Psoas muscle (tissue), 8 donors: Measurements from ENCODE around the gene DNAJB2. TPM values are rescaled to one million over a fixed set of nuclear protein-coding genes. Genes with fewer than 3 reads are reported as not detected.
A peak's percentile ranks its signal among the peaks of the same experiment; 100 is the strongest.

Source experiments
- ATAC-seq, 4 donors: fragments of 200-7000 bp; cut with Tn5 transposase; one replicate each; pipeline ENCODE4 v1.9.1; 2020; ENCODE audit warnings: moderate library complexity in 3 of 4, mild to moderate bottlenecking in 2 of 4
- DNase-seq, 2 donors: peaks; one replicate each; pipeline ENCODE4 v3.0.0-alpha.2; 2020
- H3K27ac ChIP-seq: fragments of 200-600 bp; one replicate; pipeline ENCODE4 v1.8.0; 2022
- H3K27me3 ChIP-seq, 3 donors: fragments of 200-600 bp in 1 of 3; one replicate each; pipeline versions ENCODE4 v1.6.1 to v1.8.0; 2013 to 2022; ENCODE audit warnings: low read length in 2 of 3, mild to moderate bottlenecking in 2 of 3, moderate library complexity in 1 of 3; ENCODE audit not compliant: insufficient read depth in 3 of 3
- H3K36me3 ChIP-seq, 2 donors: fragments of 200-600 bp in 1 of 2; one replicate each; pipeline versions ENCODE4 v1.6.1 to v1.8.0; 2013 to 2022; ENCODE audit warnings: low read depth in 1 of 2, mild to moderate bottlenecking in 1 of 2, moderate library complexity in 1 of 2; ENCODE audit not compliant: insufficient read depth in 1 of 2
- H3K4me1 ChIP-seq: fragments of 200-600 bp; one replicate; pipeline ENCODE4 v1.8.0; 2022
- H3K4me3 ChIP-seq: fragments of 200-600 bp; one replicate; pipeline ENCODE4 v1.8.0; 2022; ENCODE audit warnings: mild to moderate bottlenecking
- H3K9me3 ChIP-seq: fragments of 200-600 bp; one replicate; pipeline ENCODE4 v1.8.0; 2022
- WGBS, 3 donors: extraction: QIAGEN DNeasy Blood & Tissue Kit; methylation state at CpG; one replicate each; pipeline versions ENCODE4 v1.1.6 to v1.1.7; 2013; 5-methylcytosine and 5-hydroxymethylcytosine counted together
- intact Hi-C, 2 donors: fragments of 100-400 bp; cut with DNase I; formaldehyde crosslinking; loops; one replicate each; pipeline versions ENCODE4 v1.11.0 to v1.14.2; 2022
- polyA plus RNA-seq, 3 donors: library from polyadenylated mRNA; stranded (reverse); fragments of 200-250 nt; gene quantifications; one replicate each; pipeline ENCODE4 v1.2.3, GENCODE V29; 2013
- total RNA-seq, 4 donors: library from RNA; stranded (reverse); fragmentation: NEBNext Ultra II Directional in 2 of 4; extraction: Animal tissue kit (Norgen Biotek cat#: 25700) in 2 of 4; gene quantifications; one replicate each; pipeline versions ENCODE4 v1.2.1 to v1.2.4, GENCODE V29; 2021 to 2023
- TF ChIP-seq, protein P1 (sequence below): fragments of 200-600 bp; IDR thresholded peaks from one replicate; pipeline ENCODE4 v1.8.0; 2022; ENCODE audit warnings: antibody characterized with exemption
- donor health status: healthy with polysubstance abuse.
- donor health status: DM: no; HTN: no; CAD: no; lungs with moderate emphysema.
- donor health status: Bipolar disorder and iron deficiency.
- donor health status: healthy.
- donor health status: DM: yes; HTN: yes; CAD: no.
- donor health status: DM: no; HTN: no; CAD: no.
- donor health status: DM: no; HTN: no; CAD: no.
- donor health status: DM: yes; HTN: yes; CAD: no.

The DNAJB2 gene
- total and polyA plus RNA-seq, 7 donors = 93.1 to 204 (median 105) TPM

DNA sequence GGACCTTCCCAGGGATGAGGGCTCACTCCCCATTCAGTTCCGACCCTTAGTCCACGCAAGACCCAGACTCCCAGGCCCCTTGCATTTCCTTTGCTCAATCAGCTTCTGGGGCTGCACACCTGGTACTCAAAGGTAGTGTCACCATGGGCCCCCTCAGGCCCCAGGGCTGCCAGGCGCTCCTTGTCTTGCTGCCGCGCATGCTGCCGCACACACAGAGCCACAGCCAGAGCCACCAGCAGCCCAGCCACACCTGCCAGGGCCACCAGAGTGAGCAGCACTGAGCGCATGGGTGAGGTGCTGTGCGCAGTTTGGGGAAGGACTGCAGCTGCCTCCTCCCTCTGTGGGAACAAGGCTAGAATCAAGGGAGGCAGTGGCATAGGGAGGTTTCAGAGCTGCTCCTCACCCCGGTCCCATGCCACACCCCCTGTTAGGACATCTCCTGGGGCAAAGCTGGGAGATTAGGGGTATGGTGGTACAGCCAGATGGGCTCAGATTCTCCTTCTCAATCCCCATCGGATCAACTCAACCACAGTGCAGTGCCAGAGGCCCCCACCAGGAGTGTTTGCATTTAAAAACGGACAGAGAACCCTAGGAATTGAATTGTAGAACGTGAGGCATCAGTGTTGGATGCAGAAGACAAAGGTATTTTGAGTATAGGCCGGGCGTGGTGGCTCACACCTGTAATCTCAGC lies 18.7 kb downstream of the DNAJB2 start:
- H3K9me3 ChIP-seq = no peaks in the 10 kb centered on the region
- intact Hi-C loops = loop anchor here (1.0 to 10.0 kb wide), 3 partner anchors 53 to 138 kb away; partner anchors contain the start of genes NHEJ1 (in 2 of the 2), GLB1L (in 1 of the 2) and STK16 (in 1 of the 2)
- no peak overlapping the region for H3K4me3 ChIP-seq
- ATAC-seq (no peak), DNase-seq (no peak)
- peaks cover 4% of the 10 kb centered on the region for H3K4me1 ChIP-seq
- 79 to 81% (median 81%) methylated on average over 14 of the region's 14 CpGs for WGBS, 3 donors
- TF ChIP-seq, protein P1, sequence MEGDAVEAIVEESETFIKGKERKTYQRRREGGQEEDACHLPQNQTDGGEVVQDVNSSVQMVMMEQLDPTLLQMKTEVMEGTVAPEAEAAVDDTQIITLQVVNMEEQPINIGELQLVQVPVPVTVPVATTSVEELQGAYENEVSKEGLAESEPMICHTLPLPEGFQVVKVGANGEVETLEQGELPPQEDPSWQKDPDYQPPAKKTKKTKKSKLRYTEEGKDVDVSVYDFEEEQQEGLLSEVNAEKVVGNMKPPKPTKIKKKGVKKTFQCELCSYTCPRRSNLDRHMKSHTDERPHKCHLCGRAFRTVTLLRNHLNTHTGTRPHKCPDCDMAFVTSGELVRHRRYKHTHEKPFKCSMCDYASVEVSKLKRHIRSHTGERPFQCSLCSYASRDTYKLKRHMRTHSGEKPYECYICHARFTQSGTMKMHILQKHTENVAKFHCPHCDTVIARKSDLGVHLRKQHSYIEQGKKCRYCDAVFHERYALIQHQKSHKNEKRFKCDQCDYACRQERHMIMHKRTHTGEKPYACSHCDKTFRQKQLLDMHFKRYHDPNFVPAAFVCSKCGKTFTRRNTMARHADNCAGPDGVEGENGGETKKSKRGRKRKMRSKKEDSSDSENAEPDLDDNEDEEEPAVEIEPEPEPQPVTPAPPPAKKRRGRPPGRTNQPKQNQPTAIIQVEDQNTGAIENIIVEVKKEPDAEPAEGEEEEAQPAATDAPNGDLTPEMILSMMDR = no peak
- peaks cover 0 to 10% (median 6%) of the 10 kb centered on the region in 3 donors for H3K27me3 ChIP-seq
- no peaks in the 10 kb centered on the region for H3K36me3 ChIP-seq
- no peak overlapping the region for H3K27ac ChIP-seq

DNA sequence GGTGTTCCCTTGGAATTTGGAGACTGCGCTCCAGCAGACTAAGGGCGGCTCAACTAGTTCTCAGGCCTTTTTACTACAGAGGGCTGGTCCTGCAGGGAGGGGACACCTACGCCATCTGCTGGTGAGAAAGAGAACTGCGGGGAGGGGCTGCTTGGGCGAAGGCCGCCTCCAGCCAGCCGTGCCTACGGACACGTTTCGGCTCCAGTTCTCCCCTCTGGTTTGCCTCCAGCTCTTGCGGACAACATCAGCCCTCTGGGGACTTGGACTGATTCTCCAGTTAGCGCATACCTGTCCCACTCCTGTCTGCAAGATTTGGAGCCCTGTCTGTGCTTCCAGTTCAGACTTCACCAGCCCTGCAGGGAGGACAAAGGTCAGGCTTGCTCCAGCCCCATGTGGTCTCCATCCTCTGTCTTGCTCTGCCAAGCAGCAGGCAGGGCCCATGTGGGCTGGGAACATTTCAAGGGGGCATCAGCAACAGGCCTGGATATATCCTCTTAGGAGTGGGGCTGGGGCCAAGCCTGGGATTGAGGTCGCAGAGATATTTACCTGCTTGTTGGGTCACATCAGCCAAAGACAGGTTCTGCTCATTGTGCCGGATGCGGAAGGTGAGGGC lies 19.7 kb downstream of the DNAJB2 start:
- 21 to 22% (median 21%) methylated on average over 14 to 15 of the region's 15 CpGs for WGBS, 3 donors
- ATAC-seq = peak; percentile 65 to 81 (median 77)
- H3K4me1 ChIP-seq = peaks cover 4% of the 10 kb centered on the region
- intact Hi-C loops = loop anchor here (1.0 to 10.0 kb wide), 3 partner anchors 54 to 139 kb away; partner anchors contain the start of genes NHEJ1 (in 2 of the 2), GLB1L (in 1 of the 2) and STK16 (in 1 of the 2)
- no peak overlapping the region for H3K4me3 ChIP-seq
- H3K9me3 ChIP-seq = no peaks in the 10 kb centered on the region
- H3K27me3 ChIP-seq = peaks cover 0 to 16% (median 6%) of the 10 kb centered on the region in 3 donors
- DNase-seq = peak; percentile 82 to 93
- TF ChIP-seq, protein P1 = peak; percentile 99
- H3K36me3 ChIP-seq = no peaks in the 10 kb centered on the region
- no peak overlapping the region for H3K27ac ChIP-seq

DNA sequence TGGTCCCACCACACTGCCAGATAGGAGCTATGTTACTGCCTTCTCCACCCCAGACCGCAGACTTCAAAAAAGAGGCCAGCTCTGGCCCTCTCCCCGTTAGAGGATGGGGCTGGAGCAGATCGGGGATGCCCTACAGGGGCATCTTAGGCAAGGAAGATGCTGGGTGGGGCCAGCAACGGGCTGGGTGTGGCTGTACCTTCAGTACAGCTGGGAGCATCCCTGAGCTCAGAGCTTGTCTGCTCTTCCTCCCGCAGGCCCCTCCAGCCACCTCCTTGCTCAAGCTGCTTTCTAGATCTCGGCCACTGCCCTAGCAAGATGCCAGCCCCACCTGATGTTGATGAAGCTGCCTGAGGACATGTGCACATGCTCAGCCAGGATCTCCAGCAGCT lies 20.2 kb downstream of the DNAJB2 start:
- no peak for ATAC-seq
- intact Hi-C loops = loop anchor here in 1 of 2 donors (5.0 to 10.0 kb wide), 2 partner anchors 55 to 137 kb away; partner anchors contain the start of genes GLB1L, NHEJ1 and STK16
- WGBS, 3 donors = 74 to 85% (median 79%) methylated on average over 6 of the region's 6 CpGs

DNA sequence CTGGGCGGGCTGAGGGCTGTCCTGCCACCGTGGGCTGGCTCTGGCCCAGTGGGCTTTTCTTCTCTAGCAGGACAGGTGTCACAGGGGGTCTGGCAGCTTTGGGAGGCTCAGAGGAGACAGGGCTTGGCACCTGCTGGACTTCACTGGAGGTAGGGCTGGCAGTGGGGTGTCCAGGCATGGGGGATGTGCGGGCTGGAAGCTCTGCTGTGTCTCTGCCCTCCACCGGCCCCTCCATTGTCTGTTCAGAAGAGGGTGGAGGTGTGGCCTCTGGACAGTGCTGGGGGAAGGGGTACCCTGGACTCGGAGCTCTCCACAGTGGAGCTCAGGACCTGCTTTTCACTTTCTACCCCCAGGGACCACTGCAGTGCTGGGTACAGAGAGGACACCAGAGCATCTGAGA lies 20.9 kb downstream of the DNAJB2 start:
- TF ChIP-seq, protein P1 = no peak
- 52 to 60% (median 56%) methylated on average over 5 of the region's 5 CpGs for WGBS, 3 donors
- no peak for DNase-seq

More for the DNA sequence above, 20.2 kb downstream of the DNAJB2 start:
- Histone ChIP-seq H3K4me1 (peaks cover 4% of the 10 kb centered on the region), H3K27ac (no peak overlapping the region), H3K36me3 (no peaks in the 10 kb centered on the region), H3K4me3 (no peak overlapping the region), H3K27me3 (peaks cover 0 to 21% (median 6%) of the 10 kb centered on the region in 3 donors), H3K9me3 (no peaks in the 10 kb centered on the region)
- TF ChIP-seq, protein P1 = no peak
- DNase-seq = no peak

More for the DNA sequence above, 20.9 kb downstream of the DNAJB2 start:
- no peaks in the 10 kb centered on the region for H3K9me3 ChIP-seq
- no peak overlapping the region for H3K27ac ChIP-seq
- H3K4me1 ChIP-seq = peaks cover 4% of the 10 kb centered on the region
- intact Hi-C loops = loop anchor here (5.0 to 10.0 kb wide), 2 partner anchors 52 to 245 kb away; no protein-coding TSS in a partner anchor
- no peaks in the 10 kb centered on the region for H3K36me3 ChIP-seq
- ATAC-seq = no peak
- peaks cover 0 to 28% (median 6%) of the 10 kb centered on the region in 3 donors for H3K27me3 ChIP-seq
- H3K4me3 ChIP-seq = no peak overlapping the region
